HUDEP-2 (cell line): Measurements from ENCODE around the gene IGFBP1.

Experiments
- DNase-seq, 76 experiments: peaks; one replicate each; lab custom pipeline; 2025; ENCODE audit not compliant: unreplicated experiment in 76 of 76; lab: John Stamatoyannopoulos, UW

IGFBP1 gene

DNA sequence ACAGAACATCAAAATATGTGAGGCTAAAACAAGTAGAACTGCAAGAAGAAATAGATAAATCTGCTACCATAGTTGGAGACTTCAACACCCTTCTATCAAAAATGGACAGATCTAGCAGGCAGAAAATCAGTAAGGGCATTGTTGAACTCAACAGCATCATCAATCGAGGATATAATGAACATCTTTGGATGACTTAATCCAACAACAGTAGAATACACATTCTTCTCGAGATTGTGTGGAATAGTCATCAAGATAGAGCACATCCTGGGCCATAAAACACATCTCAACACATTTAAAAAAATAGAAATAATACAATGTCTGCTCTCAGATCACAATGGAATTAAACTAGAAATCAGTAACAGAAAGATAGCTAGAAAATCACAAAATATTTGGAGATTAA lies 9.9 kb downstream of the IGFBP1 start:
- no peak for DNase-seq

DNA sequence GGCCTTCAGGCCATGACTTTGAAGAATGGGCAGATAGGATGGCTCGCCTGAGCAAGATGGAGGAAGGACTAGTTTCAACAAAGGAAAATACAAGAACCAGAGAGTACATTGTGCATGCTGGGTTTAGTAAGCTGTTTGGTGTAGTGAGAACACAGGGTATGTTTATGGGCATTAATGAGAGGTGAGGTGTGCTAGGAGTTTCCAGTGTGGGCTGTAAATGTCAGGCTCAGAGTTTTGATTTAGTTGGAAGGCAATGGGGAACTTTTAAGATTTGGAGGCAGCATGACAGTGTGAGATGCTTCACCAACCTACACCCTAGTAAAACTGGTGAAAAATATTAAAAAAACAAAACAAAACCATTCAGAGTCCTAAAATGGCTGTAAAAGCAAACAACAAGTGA lies 13.3 kb downstream of the IGFBP1 start:
- DNase-seq: no peak

DNA sequence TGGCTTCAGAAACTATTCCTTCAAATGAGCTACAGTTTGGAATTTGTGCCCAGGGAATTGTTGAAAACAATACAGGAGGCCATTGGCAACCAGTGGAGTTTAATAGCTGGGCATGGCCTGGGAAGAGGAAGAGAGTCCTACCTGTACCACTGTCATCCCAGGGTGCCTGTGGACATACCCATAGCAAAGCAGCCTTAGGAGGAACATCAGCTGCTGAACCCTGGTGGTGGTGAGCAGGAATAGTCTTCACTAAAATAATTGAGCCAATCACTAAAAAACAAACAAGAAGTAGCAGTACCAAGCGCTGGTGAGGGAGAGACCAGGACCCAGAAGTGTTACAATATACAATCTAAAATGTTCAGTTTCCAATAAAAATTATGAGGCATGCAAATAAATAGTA lies 14.5 kb downstream of the IGFBP1 start:
- DNase-seq: no peak

DNA sequence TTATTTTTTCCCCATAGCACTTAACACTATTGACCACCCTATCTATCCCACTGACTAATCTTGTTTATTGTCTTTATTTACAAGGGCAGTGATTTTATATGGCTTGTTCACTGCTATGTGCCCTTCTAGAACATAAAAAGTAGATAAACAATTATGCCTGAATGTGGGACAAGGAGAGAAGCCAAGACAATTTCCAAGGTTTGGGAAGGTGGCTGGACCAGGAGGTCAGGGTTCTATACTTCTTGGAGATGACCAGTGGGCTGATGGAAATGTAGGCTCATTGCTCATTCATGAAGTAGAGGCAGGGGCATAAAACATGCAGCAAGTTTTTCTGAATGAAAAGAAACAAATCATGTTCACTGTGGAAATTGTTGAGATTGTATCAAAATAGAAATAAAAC lies 21.3 kb downstream of the IGFBP1 start:
- DNase-seq: no peak

DNA sequence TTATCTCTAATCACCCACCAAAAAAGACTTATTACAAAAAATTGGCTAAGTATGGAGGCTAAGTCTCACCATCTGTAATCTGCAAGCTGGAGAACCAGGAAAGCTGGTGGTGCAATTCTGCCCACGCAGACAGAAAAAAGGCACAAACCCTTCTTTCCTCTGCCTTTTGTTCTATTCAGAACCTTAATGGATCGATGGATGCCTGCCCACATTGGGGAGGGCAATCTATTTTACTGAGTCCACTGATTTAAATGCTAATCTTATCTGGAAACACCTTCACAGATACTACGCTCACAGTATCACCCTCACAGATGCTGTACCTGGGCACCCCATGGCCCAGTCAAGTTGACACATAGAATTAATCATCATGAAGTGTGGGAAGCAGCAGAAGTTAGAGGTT lies 22.6 kb downstream of the IGFBP1 start:
- no peak for DNase-seq

DNA sequence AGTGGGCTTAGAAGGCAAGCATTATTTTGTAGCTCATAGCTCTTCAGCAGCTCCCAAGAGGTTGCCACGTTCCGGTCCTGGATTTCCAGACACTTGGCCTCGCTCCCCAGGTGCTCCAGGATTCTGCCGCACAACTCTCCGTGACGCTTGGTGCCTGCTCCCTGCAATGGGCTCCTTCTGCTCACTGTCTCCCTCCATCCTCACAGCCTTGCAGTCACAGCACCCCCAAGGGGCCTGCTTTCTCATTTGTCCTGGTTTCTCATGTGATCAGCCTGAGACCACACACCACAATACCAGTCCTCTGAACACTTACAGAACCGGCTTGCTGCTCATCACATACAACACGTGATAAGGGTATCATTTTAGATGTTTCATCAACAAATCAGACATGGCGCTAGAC lies 23.0 kb downstream of the IGFBP1 start:
- no peak for DNase-seq

DNA sequence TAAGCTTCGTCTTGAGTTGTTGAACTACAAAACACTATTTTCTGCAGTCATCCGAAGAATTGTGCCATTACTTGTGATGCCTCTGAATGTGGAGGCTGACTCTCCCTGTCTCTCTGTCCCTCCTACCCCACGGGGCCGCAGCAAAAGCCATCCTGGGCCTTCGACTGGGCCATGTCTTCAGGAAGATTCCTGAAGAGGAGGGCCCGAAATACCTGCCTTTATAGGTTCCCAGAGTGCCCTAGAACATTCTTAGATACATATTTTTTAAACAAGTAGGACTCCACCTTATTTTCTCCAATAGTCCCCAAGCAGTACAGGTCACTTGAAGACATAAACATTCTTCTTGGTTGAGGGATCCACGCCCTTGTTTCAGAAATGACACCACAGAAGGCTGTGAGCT lies 24.7 kb downstream of the IGFBP1 start:
- no peak for DNase-seq

DNA sequence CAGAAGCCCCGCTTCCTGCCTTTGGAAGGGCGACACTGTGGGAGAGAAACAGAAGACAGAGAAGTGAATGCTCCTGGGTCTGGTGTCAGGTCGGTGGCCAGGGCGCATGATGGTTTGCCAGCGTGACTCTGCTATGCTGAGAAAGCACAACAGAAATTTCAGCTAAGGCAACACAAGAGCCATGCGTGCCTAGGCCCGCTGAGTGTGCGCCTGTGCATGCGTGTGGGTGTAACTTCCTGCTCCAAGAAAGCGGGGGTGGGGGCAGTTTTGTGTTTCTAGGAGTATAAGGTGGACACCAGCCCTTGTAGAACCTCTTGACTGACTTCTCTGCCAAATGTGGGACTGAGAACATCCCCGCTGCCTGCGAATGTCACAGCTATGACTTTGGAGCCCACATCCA lies 26.6 kb downstream of the IGFBP1 start:
- no peak for DNase-seq

DNA sequence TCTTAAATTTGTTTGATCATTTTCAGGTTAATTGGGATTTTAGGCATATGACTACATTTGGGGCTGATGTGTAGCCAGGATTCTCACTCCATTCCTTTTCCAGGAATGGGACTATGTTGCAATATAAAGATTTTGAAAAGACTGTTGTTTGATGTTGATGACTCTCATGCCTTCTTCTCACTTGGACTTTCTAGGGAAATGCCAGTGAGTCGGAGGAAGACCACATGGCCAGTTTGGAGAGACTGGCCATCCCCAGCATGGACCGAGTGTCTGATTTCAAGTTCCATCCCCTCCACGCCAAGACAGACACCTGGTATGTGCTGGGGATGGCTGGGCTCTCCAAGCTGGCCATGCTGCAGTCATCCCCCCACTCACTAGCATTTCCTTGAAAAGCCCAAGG lies 27.3 kb downstream of the IGFBP1 start:
- DNase-seq: no peak

DNA sequence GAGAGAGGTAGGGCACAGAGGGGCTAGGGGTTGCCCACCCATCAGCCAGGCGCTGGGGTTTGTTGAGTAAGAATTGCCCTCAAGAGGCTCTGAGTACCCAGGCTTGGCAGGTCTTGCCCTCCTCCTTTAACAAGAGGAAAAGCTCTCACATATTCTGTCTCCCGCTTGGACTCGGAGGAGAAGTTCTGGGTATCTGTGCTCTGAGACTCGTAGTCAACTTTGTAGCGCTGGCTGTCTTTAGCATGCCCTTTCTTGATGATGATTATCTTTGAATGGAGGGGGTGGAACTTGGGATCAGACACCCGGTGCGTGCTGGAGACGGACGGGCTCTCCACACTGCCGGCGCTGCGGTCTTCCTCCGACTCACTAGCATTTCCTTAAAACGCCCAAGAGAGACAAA lies 28.8 kb downstream of the IGFBP1 start:
- no peak for DNase-seq

DNA sequence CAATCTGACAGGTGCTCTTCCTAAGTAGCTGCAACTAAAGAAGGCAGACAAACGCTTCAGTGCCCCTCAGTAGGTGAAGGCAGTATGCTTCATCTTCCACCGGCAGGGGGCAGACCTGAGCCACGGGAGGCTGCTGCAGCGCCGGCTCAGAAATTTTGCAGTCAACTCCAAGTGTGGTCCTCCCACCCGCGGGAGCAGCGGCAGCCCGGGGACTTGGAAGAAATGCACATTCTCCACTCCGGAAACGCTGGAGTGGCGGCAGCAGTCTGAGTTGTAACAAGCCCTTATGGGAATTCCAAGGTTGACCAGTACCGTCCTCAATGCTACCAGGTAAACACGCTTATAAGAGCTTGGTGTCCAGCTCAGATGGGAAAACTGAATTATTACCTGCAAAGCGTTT lies 29.4 kb downstream of the IGFBP1 start:
- peak in 57 of 76 experiments; percentile 3 to 71 (median 39) for DNase-seq

DNA sequence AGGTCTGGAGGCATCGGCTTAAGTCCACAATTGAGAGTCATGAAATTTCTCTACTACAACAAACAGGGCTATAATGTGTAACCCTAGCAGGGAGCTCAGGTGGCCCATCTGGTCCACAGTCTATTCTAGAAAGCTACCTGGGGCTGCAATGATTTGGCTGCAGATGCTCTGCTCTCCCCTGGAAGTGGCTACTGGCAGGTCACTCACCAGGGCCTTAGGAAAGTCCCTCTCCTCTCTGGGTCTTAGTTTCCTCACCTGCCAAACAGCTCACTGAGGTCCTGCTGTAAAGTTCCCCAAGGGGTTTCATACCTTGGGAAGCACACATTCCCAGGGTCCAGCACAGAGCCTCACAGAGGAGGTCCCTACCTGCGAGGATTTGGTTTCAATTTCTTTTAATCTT lies 30.3 kb downstream of the IGFBP1 start:
- no peak for DNase-seq

DNA sequence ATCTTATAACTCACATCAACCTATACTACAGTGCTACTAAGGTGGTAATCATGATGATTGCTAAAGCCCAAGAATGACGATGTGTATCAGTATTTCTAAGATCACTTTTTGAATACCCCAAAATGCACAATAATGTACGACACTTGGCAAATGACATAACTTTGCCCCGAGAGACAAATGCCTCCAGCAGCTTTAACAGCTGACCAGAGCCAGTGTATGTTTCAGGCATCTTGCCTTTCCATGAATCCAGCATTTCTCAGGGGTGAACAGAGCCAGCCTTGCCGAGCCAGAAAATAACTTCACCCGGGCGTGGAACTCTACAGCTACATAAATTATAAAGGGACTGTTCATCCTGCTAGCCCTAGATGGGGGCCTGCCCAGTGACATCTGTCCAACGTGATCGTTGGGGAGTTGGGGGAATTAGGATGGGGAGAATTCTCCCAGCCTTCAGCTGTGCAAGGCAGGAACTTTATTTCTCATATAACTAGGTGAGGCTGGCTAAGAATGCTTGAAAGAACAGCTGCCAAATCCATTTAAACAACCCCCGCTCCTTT lies 31.0 kb downstream of the IGFBP1 start:
- DNase-seq: no peak

DNA sequence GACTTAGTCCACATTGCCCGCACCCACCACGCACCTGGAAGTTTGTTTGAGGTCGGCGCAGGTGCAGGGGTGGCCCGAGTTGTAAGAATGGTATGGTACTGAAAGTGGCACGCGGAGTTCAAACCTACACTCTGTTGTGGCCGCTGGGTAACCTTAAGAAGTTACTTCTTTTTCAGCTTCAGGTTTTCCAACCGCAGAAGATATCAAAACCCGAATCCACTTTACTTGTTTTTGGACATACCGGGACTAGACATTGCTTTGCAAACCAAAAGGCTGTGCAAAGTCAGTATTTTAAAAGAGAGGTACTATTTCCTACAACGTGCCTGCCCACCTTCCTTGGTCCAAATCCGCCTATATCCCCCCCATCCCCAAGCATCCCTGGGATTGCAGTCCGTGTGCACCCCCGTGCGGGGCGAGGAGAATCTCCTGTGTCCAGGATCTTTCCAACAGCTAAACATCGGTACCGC lies 31.7 kb downstream of the IGFBP1 start:
- no peak for DNase-seq

DNA sequence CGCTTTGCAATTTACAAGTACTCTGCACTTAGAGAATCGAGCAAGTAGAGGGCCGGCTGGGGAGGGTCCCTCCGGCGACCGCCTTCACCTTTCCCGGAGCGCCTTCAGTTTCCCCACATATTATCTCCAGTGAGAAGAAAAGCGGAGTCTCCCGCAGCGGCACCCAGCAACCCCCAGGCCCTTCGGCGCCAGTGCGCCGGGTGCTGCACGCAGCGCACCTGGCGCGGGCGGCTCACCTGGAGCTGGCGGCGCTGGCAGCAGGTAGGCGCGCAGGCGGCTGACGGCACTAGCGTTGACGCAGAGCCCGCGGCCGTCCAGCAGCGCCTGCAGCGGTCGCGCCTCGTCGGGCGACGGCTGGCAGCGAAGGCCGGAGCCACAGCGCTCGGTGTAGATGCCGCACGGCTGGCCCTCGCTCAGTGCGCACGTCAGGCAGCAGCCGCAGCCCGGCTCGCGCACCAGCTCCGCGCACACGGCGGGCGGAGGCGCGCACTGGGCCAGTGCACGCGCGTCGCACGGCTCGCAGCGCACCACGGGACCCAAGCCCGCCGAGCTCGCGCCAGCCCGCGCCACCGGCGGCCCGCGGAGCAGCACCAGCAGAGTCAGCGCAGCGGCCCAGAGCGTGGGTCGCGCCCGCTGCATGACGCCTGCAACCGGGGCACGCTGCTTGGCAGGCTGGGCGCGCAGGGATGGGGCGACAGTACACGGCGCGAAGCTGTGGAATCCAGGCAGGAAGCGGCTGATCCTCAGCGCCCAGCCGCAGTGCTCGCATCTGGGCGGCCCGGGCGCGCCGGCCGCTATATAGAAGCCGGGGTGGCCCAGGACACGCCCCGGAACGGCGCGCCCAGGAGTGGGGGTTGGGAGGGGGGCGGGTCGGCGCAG lies 32.5 kb downstream of the IGFBP1 start, which contains the start of gene IGFBP3:
IGFBP3 (minus strand) TSS at position 771 of the 879 bp plus-strand sequence; CDS start at position 639, 132 bp downstream.
- DNase-seq: no peak

DNA sequence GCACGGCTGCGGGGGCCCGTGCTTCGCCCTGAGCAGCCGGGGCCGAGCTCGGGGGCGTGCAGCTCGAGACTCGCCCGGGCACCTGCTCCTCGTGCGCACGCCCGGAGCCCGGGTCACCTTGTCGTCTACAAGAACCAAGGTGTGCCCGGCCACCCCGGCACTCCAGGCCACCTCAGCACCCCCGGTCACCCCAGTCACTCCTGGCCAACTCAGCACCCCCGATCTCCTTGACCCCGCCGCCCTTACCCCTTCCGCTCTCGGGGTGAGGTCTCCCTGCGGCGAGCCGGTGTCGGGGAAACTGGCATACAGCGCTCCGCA lies 33.1 kb downstream of the IGFBP1 start:
- DNase-seq: no peak

DNA sequence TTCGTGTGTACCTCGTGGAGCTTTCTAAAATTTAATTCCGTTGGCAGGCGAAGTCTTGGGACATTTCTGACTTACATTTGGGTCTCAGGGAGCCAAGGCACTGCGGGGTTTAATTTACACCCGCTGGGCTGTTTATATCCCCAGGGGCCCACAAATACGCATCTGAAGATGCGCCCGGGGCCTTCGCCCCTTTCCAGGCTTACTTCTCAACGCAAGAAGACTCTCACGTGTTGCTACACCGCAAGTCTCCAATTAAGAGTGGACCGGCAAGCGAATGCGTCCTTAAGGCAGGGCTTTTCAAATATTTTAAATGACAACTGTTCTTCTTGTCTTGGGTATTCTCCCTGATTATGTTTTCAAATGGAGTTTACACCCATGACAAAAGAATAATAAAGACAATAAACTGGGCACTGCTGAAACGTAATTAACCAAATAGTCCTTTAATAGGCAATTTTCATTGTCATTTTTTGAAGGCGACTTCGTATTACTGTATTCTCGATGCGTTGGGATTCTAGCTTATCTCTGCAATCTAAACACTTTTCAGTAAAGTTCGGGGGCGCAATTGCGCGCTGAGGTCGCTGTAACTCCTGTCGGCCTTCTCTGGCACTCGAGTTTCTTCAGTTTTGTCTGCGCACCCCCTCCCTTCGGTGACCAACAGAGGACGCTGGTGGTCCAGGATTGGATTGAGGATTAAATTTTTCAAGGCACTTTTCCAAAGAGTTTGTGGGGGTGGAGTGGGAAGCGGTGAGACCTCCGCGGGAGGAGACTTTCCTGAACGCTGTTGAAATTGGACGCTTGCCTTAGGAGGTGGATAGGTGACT lies 33.6 kb downstream of the IGFBP1 start:
- DNase-seq: peak in 6 of 76 experiments; percentile 1 to 35 (median 18)

DNA sequence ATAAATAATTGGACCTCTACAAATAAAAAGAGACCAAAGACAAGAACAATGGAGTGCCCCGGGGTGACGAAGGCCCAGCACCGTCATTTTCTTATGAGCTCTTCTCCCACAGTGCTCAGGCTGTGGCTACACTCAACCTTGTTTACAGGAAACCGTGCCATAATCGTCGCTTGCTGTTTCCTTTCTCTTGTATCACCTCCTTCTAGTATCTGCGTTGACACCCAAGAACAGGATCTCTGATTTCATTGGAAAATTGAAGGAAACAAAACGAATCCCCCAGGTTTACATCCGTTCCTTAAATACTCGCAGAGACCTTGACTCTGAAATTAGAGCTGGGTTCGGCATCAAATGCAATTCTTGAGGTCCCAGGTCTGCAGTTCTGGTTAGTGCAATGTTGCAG lies 34.5 kb downstream of the IGFBP1 start:
- no peak for DNase-seq

DNA sequence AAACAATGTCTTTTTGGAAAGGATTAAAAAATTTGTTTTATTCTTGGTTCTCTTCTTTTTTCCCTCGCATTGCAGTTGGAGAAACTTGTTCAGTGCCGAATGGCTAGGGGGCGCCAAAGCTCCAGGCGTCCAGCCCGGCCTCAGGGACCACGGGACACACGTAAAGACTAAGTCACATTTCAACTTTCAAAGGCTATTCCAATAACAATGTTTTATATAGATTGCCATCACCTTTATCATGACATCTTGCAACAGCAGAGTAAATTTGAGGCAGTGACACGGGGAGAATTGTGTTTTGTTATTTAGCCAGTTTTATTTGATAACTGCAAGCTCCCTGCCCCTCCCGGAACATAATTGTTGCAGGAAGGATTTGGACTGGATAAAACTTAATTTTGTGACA lies 35.0 kb downstream of the IGFBP1 start:
- peak in 48 of 76 experiments; percentile 0 to 53 (median 24) for DNase-seq

DNA sequence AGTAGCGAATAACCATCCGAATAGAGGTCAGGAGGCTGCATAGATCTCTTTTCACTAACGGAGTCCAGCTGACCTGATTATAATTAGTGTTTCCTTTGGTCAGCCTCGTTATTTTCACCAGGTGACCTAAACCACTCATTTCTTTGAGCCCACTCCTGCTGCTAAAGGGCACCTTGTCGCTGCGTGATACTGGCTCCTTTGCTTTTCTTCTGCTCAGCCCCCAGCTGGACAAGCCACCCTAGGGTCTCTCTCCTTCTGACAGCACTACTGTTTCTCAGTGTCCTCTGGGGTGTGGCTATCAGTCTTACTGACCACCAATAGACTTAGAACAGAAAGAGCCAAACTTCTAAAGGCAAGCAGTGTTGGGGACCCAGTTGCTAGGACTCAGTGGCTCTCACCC lies 35.5 kb downstream of the IGFBP1 start:
- DNase-seq: no peak

DNA sequence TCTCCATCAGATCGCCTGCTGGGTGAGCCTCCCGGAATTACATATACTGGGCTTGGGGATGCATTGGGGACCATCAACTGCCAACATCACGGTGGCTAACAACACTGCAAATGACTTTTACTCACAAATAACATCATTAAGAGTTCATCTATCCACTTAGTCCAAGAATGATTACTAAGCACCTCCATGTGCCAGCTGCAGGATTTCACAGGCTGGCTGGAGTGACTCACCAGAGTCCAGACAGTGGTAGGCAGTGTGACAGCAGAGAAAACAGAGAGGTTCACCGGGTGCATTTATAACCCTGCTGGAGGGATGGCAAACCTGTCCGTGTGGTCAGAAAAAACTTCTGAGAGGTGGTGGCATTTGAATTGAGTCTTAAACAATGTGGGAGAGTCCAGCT lies 36.0 kb downstream of the IGFBP1 start:
- no peak for DNase-seq

DNA sequence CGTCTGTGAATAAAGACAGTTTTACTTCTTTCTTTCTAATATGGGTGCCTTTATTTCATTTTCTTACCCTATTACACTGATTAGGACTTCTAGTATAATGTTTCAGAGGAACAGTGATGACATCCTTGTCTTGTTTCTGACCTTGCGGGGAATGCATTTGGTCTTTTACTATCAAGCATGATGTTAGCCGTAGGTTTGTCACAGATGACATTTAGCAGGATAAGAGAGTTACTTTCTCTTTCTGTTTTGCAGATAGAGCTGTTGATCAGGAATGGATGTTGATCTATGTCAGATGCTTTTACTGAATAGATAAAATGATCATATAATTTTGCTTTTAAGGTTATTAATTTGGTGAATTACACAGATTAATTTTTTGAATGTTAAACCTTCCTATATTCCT lies 39.4 kb downstream of the IGFBP1 start:
- DNase-seq: no peak
